ENCODE measurements around the gene COPS7A. TPM values are rescaled to one million over a fixed set of nuclear protein-coding genes. Genes with fewer than 3 reads are reported as not detected.
A peak's percentile ranks its signal among the peaks of the same experiment; 100 is the strongest.

The COPS7A gene
- total RNA-seq, 1 donor = 98.8 TPM

GRCh38 chr12:6775185-6776174 is 51.6 kb downstream of the COPS7A start:
- H3K79me2 ChIP-seq (ENCODE audit: insufficient read depth, low read length) = no peaks in the 10 kb centered on the region
- TF ChIP-seq CTCF (IDR thresholded peaks at IDR 0.05; ENCODE audit: extremely low read depth, low read depth, low read length) = no peak
- no peak overlapping the region for H3K4me2 ChIP-seq (ENCODE audit: insufficient read depth, low read length)
- peak; percentile 81 for DNase-seq (ENCODE audit: insufficient read length, low spot score, missing footprints)
- H3K27ac ChIP-seq (ENCODE audit: low read depth, low read length) = no peak overlapping the region
- no peak overlapping the region for H2AFZ ChIP-seq (ENCODE audit: low read length)
- peaks cover 9% of the 10 kb centered on the region for H4K20me1 ChIP-seq (ENCODE audit: insufficient read depth, low read length)
- H3K4me1 ChIP-seq (ENCODE audit: insufficient read depth, low read length) = peaks cover 6% of the 10 kb centered on the region
- peaks cover 9% of the 10 kb centered on the region for H3K36me3 ChIP-seq (ENCODE audit: insufficient read depth, low read length)
- H3K9me3 ChIP-seq (ENCODE audit: low read depth, low read length) = no peaks in the 10 kb centered on the region
- H3K27me3 ChIP-seq (ENCODE audit: insufficient read depth, low read length) = no peaks in the 10 kb centered on the region
- no peak overlapping the region for H3K4me3 ChIP-seq (ENCODE audit: insufficient read depth, low read length)

GRCh38 chr12:6777386-6777785 is 53.5 kb downstream of the COPS7A start:
- Histone ChIP-seq H2AFZ (ENCODE audit: low read length) (no peak overlapping the region), H4K20me1 (ENCODE audit: insufficient read depth, low read length) (no peaks in the 10 kb centered on the region), H3K9me3 (ENCODE audit: low read depth, low read length) (no peaks in the 10 kb centered on the region), H3K36me3 (ENCODE audit: insufficient read depth, low read length) (no peaks in the 10 kb centered on the region), H3K4me3 (ENCODE audit: insufficient read depth, low read length) (no peak overlapping the region), H3K79me2 (ENCODE audit: insufficient read depth, low read length) (no peaks in the 10 kb centered on the region), H3K4me2 (ENCODE audit: insufficient read depth, low read length) (no peak overlapping the region), H3K27me3 (ENCODE audit: insufficient read depth, low read length) (no peaks in the 10 kb centered on the region), H3K27ac (ENCODE audit: low read depth, low read length) (no peak overlapping the region), H3K4me1 (ENCODE audit: insufficient read depth, low read length) (peaks cover 6% of the 10 kb centered on the region)
- peak; percentile 59 for DNase-seq (ENCODE audit: insufficient read length, low spot score, missing footprints)
- TF ChIP-seq CTCF (IDR thresholded peaks at IDR 0.05; ENCODE audit: extremely low read depth, low read depth, low read length) = no peak

GRCh38 chr12:6778217-6778573 is 54.3 kb downstream of the COPS7A start:
- no peaks in the 10 kb centered on the region for H3K36me3 ChIP-seq (ENCODE audit: insufficient read depth, low read length)
- H3K9me3 ChIP-seq (ENCODE audit: low read depth, low read length) = no peaks in the 10 kb centered on the region
- no peaks in the 10 kb centered on the region for H4K20me1 ChIP-seq (ENCODE audit: insufficient read depth, low read length)
- H3K79me2 ChIP-seq (ENCODE audit: insufficient read depth, low read length) = no peaks in the 10 kb centered on the region
- peaks cover 6% of the 10 kb centered on the region for H3K4me1 ChIP-seq (ENCODE audit: insufficient read depth, low read length)
- H3K27me3 ChIP-seq (ENCODE audit: insufficient read depth, low read length) = no peaks in the 10 kb centered on the region
- H2AFZ ChIP-seq (ENCODE audit: low read length) = peak overlapping the region; percentile 21
- TF ChIP-seq CTCF (IDR thresholded peaks at IDR 0.05; ENCODE audit: extremely low read depth, low read depth, low read length) = no peak
- H3K27ac ChIP-seq (ENCODE audit: low read depth, low read length) = no peak overlapping the region
- peak overlapping the region; percentile 66 for H3K4me2 ChIP-seq (ENCODE audit: insufficient read depth, low read length)
- DNase-seq (ENCODE audit: insufficient read length, low spot score, missing footprints) = peak; percentile 90
- peak overlapping the region; percentile 67 for H3K4me3 ChIP-seq (ENCODE audit: insufficient read depth, low read length)

Data from osteoblast (primary cell).